Activated CD8-positive, alpha-beta memory T cell treated with anti-CD3 and anti-CD28 coated beads for 4 hours (primary cell): ENCODE data around the gene PTPRN2.

ENCODE experiments used
- DNase-seq, 2 donors: peaks; one replicate each; pipeline ENCODE4 v3.0.0-alpha.2; 2020; ENCODE audit warnings: low read depth in 2 of 2

PTPRN2 gene

DNA sequence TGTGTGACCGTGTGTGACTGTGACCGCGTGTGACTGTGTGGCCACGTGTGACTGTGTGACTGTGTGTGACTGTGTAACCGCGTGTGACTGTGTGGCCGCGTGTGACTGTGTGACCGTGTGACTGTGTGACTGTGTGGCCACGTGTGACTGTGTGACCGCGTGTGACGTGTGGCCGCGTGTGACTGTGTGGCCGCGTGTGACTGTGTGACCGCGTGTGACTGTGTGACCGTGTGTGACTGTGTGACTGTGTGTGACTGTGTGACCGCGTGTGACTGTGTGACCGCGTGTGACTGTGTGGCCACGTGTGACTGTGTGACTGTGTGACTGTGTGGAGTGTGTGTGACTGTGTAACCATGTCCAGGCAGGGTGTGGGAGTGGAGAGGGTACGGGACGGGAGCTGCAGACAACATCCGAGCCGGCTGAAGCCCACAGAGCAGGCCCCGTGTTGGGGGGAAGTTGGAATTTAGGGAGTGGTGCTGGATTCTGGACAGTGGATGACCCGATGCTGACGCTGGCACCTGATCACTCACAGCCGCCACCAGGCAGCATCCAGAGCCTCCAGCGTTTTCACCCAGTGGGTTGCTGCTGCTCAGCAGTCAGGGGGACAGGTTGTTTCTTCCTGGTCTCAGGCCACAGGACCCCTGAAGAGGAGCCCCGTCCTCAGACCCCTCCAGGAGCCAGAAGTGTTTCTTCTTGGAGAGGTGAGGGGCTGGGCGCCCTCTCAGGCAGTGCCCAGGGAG lies 747.3 kb downstream of the PTPRN2 start:
- DNase-seq: no peak

DNA sequence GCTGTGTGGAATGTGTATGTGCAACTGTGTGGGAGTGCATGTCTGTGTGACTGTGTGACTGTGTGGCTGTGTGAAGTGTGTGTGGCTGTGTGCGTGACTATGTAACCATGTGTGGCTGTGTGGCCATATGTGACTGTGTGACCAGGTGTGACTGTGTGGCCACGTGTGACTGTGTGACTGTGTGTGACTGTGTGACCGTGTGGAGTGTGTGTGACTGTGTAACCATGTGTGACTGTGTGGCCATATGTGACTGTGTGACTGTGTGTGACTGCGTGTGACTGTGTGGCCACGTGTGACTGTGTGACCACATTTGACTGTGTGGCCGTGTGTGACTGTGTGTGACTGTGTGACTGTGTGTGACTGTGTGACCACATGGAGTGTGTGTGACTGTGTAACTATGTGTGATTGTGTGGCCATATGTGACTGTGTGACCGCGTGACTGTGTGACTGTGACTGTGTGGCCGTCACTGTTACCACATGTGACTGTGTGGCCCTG lies 747.9 kb downstream of the PTPRN2 start:
- DNase-seq: no peak

DNA sequence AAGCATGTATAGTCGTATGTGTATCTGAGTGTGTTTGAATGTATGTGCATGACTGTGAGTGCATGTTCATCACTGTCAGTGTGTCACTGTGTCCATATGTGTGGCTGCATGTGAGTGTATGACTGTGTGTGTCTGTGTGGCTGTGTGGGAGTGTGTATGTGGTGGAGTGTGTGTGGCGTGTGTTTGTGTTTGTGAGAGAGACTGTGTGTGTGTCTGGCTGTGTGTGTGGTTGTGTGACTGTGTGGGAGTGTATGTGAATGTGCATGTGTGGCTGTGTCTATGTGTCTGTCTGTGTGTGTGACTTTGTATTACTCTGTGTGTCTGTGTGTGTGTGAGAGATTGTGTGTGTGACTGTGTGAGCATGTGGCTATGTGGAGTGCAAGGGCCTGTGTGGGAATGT lies 748.4 kb downstream of the PTPRN2 start:
- no peak for DNase-seq

DNA sequence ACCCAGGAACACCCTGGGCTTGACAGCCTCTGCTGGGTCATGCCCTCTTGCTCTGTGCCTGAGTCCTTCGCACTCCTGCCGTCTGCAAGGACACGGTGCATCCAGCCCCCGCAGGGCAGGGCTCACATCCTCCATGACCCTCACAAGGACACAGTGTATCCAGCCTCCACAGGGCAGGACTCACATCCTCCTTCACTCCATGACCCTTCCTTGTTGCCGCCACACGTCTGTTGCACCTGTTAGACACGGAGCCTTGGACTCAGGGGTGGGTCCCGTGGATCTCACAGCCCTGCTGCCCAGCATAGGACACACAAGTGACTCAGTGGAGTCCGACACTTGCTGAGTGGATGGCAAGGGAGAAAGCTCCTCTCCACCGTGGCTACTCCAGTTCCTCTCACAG lies 750.1 kb downstream of the PTPRN2 start:
- DNase-seq: no peak

DNA sequence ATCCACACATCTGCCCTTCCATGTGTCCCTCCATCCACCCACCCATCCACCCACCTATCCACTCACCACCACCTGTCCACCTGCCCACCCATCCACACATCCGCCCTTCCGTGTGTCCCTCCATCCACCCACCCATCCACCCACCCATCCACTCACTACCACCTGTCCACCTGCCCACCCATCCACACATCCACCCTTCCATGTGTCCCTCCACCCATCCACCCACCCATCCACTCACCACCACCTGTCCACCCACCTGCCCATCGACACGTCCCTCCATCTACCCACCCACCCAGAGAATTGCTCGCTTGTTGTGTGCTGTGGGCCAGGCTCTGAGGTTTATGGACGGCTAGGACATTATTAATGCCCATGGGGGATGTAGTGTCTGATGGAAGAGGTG lies 750.6 kb downstream of the PTPRN2 start:
- no peak for DNase-seq

DNA sequence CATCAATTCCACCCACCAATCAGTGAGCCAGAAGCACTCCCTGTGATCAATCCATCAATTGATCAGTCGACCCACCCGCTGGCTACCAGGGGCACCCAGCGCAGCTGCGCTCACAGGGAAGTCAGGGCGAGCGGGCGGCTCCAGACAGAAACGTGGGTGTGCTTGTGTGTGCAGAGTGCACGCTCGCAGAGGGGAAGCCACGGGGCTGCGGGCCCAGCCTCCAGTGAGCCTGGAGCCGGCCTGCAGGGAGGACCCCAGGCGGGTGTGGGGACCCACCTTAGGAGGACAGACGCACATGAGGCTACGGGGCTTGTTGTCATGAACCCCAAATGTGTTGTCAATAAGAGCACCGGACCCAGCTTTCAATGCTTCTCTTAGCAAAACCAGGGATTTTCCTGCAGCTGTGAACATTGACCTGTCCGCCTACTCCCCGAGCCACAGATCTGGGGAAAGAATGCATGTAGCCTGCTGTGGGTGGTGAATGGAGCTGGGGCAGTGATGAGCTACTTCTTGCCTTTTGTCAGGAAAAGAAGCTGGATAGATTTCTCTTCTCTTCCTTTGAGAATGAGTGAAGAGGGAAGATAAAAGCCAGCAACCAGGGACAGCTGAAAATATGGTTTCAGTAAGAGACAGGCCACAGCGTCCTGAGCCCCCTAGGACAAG lies 753.0 kb downstream of the PTPRN2 start:
- no peak for DNase-seq

DNA sequence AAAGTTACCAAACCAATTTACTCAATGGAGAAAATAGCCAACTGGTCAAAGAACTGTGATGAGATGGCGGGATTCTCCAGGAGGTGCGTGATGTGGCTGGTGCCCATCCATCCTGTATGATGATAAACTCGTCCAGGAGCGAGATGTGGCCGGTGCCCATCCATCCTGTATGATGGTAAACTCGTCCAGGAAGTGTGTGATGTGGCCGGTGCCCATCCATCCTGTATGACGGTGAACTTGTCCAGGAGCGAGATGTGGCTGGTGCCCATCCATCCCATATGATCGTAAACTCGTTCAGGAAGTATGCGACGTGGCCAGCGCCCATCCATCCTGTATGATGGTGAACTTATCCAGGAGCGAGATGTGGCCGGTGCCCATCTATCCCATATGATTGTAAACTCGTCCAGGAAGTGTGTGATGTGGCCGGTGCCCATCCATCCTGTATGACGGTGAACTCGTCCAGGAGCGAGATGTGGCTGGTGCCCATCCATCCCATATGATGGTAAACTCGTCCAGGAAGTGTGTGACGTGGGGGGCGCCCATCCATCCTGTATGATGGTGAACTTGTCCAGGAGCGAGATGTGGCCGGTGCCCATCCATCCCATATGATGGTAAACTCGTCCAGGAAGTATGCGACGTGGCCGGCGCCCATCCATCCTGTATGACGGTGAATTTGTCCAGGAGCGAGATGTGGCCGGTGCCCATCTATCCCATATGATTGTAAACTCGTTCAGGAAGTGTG lies 754.6 kb downstream of the PTPRN2 start:
- no peak for DNase-seq

DNA sequence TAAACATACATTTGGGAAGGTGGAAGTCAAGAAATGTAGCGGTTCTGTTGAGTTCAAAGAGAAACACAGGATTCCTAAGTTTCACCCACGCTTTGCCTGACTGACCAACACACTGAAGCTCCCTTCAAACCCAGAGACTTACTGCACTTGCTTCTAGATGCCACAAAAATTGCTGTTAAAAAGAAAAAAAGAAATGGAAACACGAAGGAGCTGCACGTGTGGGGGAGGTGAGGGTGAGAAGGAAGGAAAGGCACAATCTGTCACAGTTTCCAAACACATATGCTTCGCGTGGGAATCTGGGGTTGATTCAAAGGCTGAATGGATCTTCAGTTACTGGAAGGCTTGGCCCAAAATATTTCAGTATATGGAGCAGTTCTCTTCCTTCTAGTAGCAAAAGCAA lies 755.2 kb downstream of the PTPRN2 start:
- no peak for DNase-seq

DNA sequence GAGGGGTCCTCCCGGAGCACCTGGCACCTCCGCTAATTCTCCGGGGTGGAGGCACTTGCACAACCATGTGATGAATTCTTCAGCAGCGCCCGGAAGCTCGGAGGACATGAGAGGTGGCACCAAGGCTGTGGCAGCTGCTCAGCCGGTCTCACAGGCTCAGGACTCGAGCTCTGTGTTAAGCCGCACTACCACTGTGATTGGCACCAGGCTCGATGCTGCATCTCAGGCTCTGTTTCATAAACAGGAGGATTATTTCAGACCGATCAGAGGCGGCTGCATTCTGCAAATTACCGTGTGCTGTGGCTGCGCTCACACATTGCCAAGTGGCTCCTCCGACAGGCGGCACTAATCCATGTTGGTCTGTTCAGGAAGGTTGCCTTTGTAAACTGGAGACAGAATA lies 755.6 kb downstream of the PTPRN2 start:
- no peak for DNase-seq

DNA sequence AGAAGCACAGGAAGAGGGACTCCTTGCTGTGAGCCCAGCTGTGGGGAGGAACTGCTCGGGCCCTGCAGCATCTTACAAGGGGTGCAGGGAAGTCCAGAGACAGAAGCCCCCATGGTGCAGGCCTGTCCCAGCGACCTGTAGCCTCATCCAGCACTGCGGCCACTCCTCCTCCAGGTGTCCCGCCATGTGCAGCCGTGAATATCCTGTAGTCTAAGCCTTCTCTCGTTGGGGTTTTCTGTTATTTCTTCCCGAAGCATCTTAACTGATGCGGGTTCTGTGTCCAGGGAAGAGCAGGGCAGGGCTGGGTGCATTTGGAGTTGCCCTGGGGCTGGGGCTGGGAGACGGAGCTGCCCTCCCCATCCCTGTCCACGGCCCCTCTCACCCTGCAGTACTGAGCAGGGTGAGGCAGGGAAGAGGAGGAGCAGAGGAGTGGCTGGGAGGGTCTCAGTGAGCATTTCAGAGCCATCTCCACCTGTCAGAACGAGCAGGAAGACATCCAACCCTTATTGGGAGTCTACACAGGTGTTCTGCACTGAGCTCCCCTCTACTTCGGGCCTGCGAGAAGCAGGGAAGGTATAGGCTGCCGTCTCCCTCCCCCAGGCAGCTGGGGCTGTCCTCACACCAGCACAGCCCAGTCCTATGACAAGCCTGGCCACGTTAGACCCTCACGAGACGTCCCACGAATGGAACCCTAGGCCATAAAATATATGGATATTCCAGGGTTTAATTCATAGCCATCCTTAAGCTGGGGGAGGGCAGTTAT lies 756.3 kb downstream of the PTPRN2 start:
- no peak for DNase-seq

DNA sequence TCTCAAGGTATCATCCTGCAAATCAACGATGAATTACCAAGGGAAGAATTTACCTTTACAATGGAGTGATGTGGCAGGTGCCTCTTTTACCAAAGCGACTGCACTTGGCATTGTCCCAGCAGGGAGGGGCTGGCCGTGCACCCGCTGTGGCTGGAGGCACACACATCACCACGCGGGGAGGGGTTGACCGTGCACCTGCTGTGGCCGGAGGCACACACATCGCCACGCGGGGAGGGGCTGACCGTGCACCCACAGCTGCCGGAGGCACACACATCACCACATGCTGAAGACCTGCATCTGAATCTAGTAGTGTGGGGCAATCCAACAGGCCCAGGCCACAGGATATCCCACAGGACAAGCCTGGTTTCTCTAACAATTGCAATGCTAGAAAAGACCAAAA lies 757.3 kb downstream of the PTPRN2 start:
- no peak for DNase-seq

DNA sequence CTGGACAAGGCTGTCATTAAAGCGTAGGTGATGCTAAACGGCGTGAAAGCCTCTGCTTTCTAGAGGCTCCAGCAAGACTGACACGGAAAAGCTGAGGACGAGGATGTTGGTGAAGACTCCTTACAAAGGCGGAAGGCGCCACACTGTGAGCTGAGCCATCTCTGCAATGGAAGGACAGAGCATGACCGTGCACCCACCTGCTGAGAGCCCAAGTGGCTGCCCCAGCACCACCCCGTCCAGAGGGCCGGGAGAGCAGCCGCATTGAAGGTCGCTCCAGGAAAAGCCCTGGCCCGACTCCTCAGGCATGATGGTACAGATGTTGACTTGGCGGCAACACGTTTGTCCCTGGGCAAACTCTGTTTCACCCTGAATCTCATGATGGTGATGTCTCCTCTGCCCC lies 758.1 kb downstream of the PTPRN2 start:
- DNase-seq: no peak

DNA sequence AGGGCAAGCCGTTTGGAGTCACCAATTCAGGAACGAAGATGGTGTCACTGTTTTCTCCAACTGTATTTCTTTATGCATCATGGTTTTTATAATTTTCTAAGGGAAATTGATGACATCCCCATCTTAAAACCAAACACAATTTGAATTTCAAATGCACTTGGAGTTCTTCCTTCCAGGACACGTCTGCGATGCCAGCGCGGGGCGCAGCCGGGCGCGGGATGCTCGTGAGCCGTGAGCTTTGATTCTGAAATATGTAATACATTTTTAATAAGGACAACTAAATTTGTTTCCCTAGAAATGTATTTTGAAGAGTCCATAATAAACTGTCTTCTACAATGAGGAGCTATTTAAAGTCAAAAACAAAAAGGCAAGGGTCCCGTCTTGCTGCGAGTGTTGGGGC lies 758.7 kb downstream of the PTPRN2 start:
- DNase-seq: no peak

DNA sequence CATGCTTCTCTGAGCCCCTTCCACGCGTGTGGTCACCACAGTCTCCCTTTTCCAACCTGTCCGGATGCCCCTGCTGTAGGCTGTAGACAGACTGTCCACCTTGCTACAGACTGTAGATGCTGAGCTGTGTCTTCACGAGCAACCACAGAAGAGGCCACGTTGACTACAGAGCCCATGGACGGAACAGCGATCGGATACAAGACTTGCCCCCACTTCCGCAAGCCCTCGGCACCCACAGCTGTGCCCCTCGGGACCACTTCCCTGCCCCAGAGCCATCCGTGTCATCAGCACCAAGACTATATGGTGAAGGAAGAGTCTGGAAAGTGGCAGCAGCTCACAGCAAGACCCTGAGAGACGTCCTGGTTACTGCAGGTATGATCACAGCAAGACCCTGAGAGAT lies 759.4 kb downstream of the PTPRN2 start:
- DNase-seq: no peak

DNA sequence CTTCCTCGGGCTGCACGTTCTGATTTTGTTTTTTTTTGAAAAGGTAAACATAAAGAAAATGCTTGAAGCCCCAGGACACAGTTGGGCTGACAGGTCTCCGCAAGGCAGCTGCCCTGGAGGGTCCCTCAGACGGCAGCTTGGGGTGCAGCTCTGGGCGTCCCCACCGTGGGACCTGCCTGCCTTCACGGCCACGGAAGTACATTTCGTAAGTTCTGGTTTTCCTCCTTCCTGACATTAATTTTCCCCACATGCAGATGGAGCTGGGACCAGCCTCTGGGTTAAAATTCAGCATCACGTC lies 759.8 kb downstream of the PTPRN2 start:
- DNase-seq: no peak

DNA sequence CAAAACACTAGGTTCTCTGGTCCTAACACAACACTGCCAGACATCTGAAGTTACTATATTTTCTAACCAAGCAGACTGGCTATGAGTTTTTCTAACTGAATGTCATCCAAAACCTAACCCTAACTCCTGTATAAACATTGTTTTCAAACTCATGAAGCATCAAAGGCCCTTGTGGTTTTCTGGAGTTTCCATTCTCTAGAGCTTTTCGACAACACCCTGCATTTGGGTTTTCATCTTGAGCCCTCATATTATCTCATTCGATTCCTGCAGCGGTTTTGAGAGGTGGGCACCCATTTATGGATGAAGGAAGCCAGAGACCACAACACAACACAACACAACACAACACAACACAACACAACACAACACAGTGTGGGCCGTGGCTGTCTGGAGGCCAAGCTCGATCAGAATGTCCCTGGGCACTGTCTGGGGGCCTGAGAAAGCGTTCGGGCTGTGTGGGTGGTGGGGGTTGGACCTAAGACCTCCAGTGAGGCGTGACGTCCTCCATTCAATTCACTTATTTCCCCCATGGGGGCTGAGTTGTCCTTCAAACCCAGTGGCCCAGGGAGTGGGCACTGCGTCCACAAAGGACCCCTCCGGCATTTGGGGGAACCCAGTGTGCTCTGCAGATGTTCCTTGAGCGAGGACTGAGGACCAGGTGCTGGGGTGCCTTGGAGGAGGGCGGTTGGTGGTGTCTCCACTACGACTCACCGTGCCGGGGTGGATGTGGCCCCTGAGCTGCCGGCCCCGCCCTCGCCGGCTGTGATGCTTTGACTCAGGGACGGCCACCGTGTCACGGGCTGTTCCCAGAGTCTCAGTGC lies 760.4 kb downstream of the PTPRN2 start:
- no peak for DNase-seq

DNA sequence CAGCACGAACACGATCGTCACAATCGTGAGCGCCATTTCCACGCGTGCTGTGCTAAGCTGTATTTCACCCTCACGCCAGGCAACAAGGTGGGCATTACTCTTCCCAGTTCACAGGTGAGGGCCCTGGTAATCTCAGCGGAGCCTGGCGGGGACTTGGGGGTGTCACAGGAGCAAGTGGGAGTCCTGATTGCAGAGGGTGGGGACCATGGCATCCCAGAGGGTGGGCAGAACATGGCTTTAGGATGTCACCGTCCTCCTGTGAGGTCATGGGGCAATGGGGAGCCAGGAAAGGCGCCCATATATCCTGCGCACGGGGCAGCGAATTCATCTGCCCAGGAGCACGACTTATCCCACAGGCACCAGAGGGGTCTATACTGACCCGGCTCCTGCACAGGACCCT lies 761.1 kb downstream of the PTPRN2 start:
- no peak for DNase-seq

DNA sequence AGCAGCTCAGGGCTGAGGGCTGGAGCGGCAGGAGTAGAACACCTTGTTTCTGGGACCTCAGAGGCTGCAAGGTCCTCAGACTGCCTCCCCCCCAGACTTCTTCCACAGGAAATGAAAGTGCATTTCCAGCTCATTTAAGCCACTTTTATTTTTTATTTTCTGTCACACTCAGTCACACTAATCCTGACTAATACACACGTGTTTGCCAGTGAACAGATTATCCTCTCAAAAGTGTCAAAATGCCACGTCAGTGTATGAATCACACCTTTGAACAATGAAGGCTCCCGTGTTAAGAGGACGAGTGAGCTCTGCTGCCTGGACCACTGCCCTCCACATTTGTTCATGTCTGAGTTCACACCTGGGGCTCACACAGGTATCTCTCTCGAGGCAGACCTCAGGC lies 762.3 kb downstream of the PTPRN2 start:
- no peak for DNase-seq

DNA sequence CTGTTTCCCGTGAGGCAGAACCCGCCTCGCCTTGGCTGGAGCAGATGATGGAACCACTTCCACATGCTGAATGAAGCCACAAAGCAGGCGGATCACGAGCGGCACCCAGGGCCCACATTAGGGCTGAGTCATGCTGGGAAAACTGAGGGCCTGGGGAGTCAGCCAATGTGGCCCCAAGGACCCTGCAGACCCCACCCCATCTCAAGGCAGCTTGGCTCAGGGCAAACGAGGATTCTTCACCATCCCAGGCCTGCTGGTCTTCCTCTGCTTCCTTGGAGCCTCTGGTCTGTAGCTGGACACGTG lies 762.9 kb downstream of the PTPRN2 start:
- DNase-seq: no peak

DNA sequence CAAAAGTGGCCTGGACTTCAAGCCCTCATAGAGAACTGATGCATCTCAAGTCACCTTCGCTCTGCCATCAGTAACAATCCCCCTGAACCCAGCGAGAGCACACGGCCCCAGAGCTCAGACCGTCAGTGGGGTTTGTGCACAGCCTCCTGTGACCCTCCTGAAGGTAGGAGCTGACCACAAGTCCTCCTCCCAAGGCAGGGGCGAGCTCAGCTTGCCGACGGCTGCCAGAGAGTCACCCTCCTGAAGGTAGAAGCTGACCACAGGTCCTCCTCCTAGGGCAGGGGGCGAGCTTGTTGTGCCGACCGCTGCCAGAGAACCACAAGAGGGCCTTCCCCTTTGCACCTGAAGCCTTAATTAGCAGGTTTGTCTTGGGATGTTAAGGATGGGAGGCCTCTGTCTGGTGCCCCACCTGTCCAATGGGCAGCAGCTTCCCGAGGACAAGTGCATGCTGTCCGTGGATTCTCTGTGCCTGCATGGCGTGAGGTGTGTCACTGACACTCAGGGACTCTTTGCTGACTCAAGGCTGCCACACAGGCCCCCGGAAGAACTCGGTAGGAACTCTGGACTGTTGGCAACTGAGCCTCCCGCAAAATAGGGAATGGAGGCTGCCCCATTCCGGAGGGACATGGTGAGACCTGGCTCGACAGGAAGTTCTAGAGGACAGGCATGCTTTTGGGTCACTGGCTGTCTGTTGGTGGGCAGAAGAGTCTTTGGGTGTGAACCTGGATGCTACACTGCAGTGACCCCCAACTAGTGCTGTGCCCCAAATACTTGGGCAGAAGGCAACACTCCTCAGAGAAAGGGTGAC lies 763.4 kb downstream of the PTPRN2 start:
- DNase-seq: no peak

DNA sequence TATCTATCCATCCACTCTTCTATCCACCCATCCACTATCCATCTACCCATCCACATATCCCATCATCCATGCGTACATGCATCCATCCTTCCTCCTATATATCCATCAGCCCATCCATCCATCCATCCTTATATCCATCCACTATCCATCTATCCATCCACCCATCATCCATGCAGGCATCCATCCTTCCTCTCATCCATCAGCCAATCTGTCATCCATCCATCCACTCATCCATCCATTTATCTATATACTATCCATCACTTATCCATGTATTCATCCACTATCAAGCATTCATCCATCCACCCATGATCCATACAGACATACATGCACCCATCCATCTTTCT lies 765.0 kb downstream of the PTPRN2 start:
- DNase-seq: no peak
